Measurements from ENCODE around the gene CEPT1.

CEPT1 gene

DNA sequence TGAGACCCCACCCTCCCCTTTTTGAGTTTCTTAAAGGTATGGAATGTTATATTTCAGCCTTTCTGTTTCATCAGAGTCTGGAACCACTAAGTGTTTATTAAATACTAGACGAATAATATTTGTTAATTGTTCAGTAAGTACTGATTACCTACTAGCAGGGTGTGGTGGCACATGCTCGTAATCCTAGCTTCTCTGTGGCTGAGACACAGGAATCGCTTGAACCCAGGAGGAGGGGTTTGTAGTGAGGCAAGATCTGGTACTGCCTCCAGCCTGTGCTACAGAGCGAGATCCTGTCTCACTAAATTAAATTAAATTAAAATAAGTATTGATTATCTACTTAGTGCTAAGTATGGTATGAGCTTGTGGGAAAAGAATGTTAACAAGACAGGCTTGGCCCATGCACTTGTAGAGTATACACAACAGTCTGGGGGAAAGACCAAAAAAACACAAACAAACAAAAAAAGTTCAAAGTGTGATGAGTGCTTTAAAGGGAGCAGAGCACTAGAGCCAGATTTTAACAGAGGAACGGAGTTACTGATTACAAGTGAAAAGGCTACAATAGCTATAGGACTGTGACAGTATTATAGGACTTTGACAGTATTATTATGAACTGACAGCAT is 2.4 kb downstream of the CEPT1 start:
- TF ChIP-seq ZBTB7A (IDR thresholded peaks at IDR 0.05; ENCODE audit: low read depth): no peak
- no peak for TF ChIP-seq MAX (IDR thresholded peaks at IDR 0.05)
- no peak for TF ChIP-seq TCF12 (IDR thresholded peaks at IDR 0.05; ENCODE audit: low read depth)
- no peak for TF ChIP-seq NFIC (IDR thresholded peaks at IDR 0.05)
- TF ChIP-seq FOXM1 (IDR thresholded peaks at IDR 0.05; ENCODE audit: borderline replicate concordance, low read depth): no peak
- TF ChIP-seq TAF1 (IDR thresholded peaks at IDR 0.05; ENCODE audit: low read depth): no peak
- no peak for TF ChIP-seq EP300 (IDR thresholded peaks at IDR 0.05; ENCODE audit: borderline replicate concordance)
- TF ChIP-seq RAD21 (IDR thresholded peaks at IDR 0.05; ENCODE audit: low read depth): no peak
- TF ChIP-seq YY1 (IDR thresholded peaks at IDR 0.05; ENCODE audit: low read depth): no peak
- TF ChIP-seq EGR1 (IDR thresholded peaks at IDR 0.05): no peak
- TF ChIP-seq CREB1 (IDR thresholded peaks at IDR 0.05; ENCODE audit: low read depth): no peak
- TF ChIP-seq TEAD4 (IDR thresholded peaks at IDR 0.05): no peak
- TF ChIP-seq REST (IDR thresholded peaks at IDR 0.05; ENCODE audit: low read depth): no peak
- no peak for TF ChIP-seq CEBPB (IDR thresholded peaks at IDR 0.05)
- TF ChIP-seq, protein P1, sequence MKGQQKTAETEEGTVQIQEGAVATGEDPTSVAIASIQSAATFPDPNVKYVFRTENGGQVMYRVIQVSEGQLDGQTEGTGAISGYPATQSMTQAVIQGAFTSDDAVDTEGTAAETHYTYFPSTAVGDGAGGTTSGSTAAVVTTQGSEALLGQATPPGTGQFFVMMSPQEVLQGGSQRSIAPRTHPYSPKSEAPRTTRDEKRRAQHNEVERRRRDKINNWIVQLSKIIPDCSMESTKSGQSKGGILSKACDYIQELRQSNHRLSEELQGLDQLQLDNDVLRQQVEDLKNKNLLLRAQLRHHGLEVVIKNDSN (IDR thresholded peaks at IDR 0.05): no peak

GRCh38 chr1:111145542-111145941 is 5.5 kb downstream of the CEPT1 start:
- TF ChIP-seq EGR1 (IDR thresholded peaks at IDR 0.05): no peak
- no peak for TF ChIP-seq CEBPB (IDR thresholded peaks at IDR 0.05)
- no peak for TF ChIP-seq TCF12 (IDR thresholded peaks at IDR 0.05; ENCODE audit: low read depth)
- TF ChIP-seq EP300 (IDR thresholded peaks at IDR 0.05; ENCODE audit: borderline replicate concordance): no peak
- no peak for TF ChIP-seq FOXM1 (IDR thresholded peaks at IDR 0.05; ENCODE audit: borderline replicate concordance, low read depth)
- no peak for TF ChIP-seq REST (IDR thresholded peaks at IDR 0.05; ENCODE audit: low read depth)
- TF ChIP-seq MAX (IDR thresholded peaks at IDR 0.05): no peak

GRCh38 chr1:111145963-111146768 is 6.1 kb downstream of the CEPT1 start:
- no peak for TF ChIP-seq FOXM1 (IDR thresholded peaks at IDR 0.05; ENCODE audit: borderline replicate concordance, low read depth)
- TF ChIP-seq EGR1 (IDR thresholded peaks at IDR 0.05): no peak
- TF ChIP-seq CREB1 (IDR thresholded peaks at IDR 0.05; ENCODE audit: low read depth): no peak
- TF ChIP-seq CEBPB (IDR thresholded peaks at IDR 0.05): no peak
- no peak for TF ChIP-seq YY1 (IDR thresholded peaks at IDR 0.05; ENCODE audit: low read depth)
- no peak for TF ChIP-seq RAD21 (IDR thresholded peaks at IDR 0.05; ENCODE audit: low read depth)
- no peak for TF ChIP-seq REST (IDR thresholded peaks at IDR 0.05; ENCODE audit: low read depth)
- no peak for TF ChIP-seq NFIC (IDR thresholded peaks at IDR 0.05)
- no peak for TF ChIP-seq TCF12 (IDR thresholded peaks at IDR 0.05; ENCODE audit: low read depth)
- TF ChIP-seq, protein P1 (IDR thresholded peaks at IDR 0.05): no peak
- no peak for TF ChIP-seq EP300 (IDR thresholded peaks at IDR 0.05; ENCODE audit: borderline replicate concordance)
- no peak for TF ChIP-seq TEAD4 (IDR thresholded peaks at IDR 0.05)
- TF ChIP-seq MAX (IDR thresholded peaks at IDR 0.05): no peak
- no peak for TF ChIP-seq ZBTB7A (IDR thresholded peaks at IDR 0.05; ENCODE audit: low read depth)
- TF ChIP-seq TAF1 (IDR thresholded peaks at IDR 0.05; ENCODE audit: low read depth): no peak
